ENCODE data around the gene ZNF687. TPM values are rescaled to one million over a fixed set of nuclear protein-coding genes. Genes with fewer than 3 reads are reported as not detected.

ZNF687 gene
- total RNA-seq, 2 experiments from 2014 or later: 20.9 to 31.6 TPM

DNA sequence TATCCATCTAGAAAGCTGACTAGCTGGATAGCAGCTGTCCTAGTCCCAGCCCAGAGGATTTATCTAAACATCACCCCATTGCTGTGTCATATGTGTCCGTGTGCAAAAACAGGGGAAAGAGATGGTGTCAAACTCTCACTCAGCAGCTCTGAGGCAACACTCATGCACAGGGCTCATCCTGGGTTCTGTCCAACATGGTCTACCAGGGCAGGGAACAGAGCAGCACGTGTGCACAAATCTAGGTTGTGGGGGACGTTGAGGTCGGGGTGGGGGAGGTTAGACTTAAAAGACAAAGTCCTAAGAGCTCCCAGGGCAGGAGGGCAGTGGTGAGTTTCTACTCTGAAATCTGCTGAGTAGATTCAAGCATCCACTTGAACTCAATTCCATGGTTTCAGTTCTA lies 28.9 kb downstream of the ZNF687 start:
- H3K9me3 ChIP-seq (ENCODE audit: low read length): no peaks in the 10 kb centered on the region
- H3K4me2 ChIP-seq (ENCODE audit: low read length): no peak overlapping the region
- TF ChIP-seq, protein P1, sequence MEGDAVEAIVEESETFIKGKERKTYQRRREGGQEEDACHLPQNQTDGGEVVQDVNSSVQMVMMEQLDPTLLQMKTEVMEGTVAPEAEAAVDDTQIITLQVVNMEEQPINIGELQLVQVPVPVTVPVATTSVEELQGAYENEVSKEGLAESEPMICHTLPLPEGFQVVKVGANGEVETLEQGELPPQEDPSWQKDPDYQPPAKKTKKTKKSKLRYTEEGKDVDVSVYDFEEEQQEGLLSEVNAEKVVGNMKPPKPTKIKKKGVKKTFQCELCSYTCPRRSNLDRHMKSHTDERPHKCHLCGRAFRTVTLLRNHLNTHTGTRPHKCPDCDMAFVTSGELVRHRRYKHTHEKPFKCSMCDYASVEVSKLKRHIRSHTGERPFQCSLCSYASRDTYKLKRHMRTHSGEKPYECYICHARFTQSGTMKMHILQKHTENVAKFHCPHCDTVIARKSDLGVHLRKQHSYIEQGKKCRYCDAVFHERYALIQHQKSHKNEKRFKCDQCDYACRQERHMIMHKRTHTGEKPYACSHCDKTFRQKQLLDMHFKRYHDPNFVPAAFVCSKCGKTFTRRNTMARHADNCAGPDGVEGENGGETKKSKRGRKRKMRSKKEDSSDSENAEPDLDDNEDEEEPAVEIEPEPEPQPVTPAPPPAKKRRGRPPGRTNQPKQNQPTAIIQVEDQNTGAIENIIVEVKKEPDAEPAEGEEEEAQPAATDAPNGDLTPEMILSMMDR (conservative IDR thresholded peaks at IDR 0.05; ENCODE audit: low read length): no peak
- no peak for TF ChIP-seq EZH2phosphoT487 (IDR thresholded peaks at IDR 0.05; ENCODE audit: borderline replicate concordance, low read depth, low read length)
- intact Hi-C loops (cut with micrococcal nuclease; ENCODE audit: unreplicated experiment): no loop called here
- no peaks in the 10 kb centered on the region for H3K4me1 ChIP-seq (ENCODE audit: insufficient read depth, low read length, poor library complexity, severe bottlenecking)
- ChIA-PET CTCF (ENCODE audit: unreplicated experiment) (interaction anchor here (0.5 to 1.5 kb wide), 2 partner anchors 27 to 49 kb away, joined by 3 to 4 read pairs; no protein-coding TSS in a partner anchor), POLR2A (interaction anchor here (0.6 to 1.6 kb wide), 3 partner anchors 10 to 154 kb away, joined by 3 to 5 read pairs (median 4); partner anchors contain the start of gene TNFAIP8L2)
- H3K36me3 ChIP-seq (ENCODE audit: insufficient read depth, low read length): peaks cover 85% of the 10 kb centered on the region
- H3K4me3 ChIP-seq (ENCODE audit: low read depth, low read length, poor library complexity, severe bottlenecking): no peak overlapping the region
- no peak for DNase-seq (ENCODE audit: low spot score)
- no peaks in the 10 kb centered on the region for H3K9me2 ChIP-seq (ENCODE audit: insufficient read depth, low read length)
- H3K27ac ChIP-seq (ENCODE audit: low read depth, low read length, poor library complexity, severe bottlenecking): no peak overlapping the region
- H3K79me2 ChIP-seq (ENCODE audit: insufficient read depth, low read depth, low read length): no peaks in the 10 kb centered on the region
- no TSS peak for BruUV-seq (replicated peaks)
- no peak overlapping the region for H2AFZ ChIP-seq (ENCODE audit: low read length)
- H4K20me1 ChIP-seq (ENCODE audit: insufficient read depth, low read length): no peaks in the 10 kb centered on the region

DNA sequence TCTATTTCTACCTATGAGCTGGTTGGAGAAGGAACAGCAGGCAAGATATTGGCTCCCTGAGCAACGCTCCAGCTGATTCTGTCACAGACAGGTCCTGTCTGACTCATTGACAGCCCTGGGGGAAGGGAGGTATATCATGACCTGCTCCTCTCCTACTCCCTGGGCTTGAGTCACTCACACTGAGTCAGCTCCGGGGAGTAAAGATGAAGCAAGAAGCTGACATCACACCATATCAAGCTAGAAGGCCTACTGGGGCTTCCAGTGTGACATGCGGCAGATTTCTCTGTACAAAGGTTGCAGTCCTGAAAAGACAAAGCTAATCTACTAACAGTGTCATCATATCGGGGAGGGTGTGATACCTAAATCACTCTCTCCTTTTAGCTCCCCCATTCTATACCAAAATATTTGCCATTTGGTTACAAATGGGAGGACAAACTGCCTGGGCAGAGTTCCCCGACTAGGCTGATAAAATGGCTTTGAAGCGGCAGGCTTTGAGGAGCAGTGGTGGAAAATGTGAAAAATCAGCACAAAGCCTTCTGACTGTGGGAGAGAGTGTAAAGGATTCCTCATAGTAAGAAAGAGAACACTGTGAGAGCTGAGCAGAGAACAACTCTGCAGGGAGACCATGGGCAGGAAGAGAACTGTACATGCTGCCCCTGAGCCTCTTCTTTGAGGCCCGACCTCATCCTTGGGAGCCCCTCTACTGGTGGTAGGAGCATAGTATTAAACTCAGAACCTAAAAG lies 29.7 kb downstream of the ZNF687 start:
- H3K4me1 ChIP-seq (ENCODE audit: insufficient read depth, low read length, poor library complexity, severe bottlenecking): no peaks in the 10 kb centered on the region
- H3K9me3 ChIP-seq (ENCODE audit: low read length): no peaks in the 10 kb centered on the region
- TF ChIP-seq, protein P1 (conservative IDR thresholded peaks at IDR 0.05; ENCODE audit: low read length): no peak
- no peak for TF ChIP-seq EZH2phosphoT487 (IDR thresholded peaks at IDR 0.05; ENCODE audit: borderline replicate concordance, low read depth, low read length)
- H4K20me1 ChIP-seq (ENCODE audit: insufficient read depth, low read length): no peaks in the 10 kb centered on the region
- DNase-seq (ENCODE audit: low spot score): no peak
- no peak overlapping the region for H3K4me3 ChIP-seq (ENCODE audit: low read depth, low read length, poor library complexity, severe bottlenecking)
- H3K79me2 ChIP-seq (ENCODE audit: insufficient read depth, low read depth, low read length): no peaks in the 10 kb centered on the region
- intact Hi-C loops (cut with micrococcal nuclease; ENCODE audit: unreplicated experiment): no loop called here
- BruUV-seq (replicated peaks): no TSS peak
- ChIA-PET POLR2A (interaction anchor here (0.5 to 0.7 kb wide), 2 partner anchors 9 to 17 kb away, joined by 4 to 5 read pairs; no protein-coding TSS in a partner anchor), CTCF (ENCODE audit: unreplicated experiment) (interaction anchor here (0.5 to 1.5 kb wide), 2 partner anchors 28 to 50 kb away, joined by 3 to 4 read pairs; no protein-coding TSS in a partner anchor)
- H3K36me3 ChIP-seq (ENCODE audit: insufficient read depth, low read length): peaks cover 84% of the 10 kb centered on the region
- no peaks in the 10 kb centered on the region for H3K9me2 ChIP-seq (ENCODE audit: insufficient read depth, low read length)
- no peak overlapping the region for H3K4me2 ChIP-seq (ENCODE audit: low read length)
- no peak overlapping the region for H2AFZ ChIP-seq (ENCODE audit: low read length)
- H3K27ac ChIP-seq (ENCODE audit: low read depth, low read length, poor library complexity, severe bottlenecking): no peak overlapping the region

DNA sequence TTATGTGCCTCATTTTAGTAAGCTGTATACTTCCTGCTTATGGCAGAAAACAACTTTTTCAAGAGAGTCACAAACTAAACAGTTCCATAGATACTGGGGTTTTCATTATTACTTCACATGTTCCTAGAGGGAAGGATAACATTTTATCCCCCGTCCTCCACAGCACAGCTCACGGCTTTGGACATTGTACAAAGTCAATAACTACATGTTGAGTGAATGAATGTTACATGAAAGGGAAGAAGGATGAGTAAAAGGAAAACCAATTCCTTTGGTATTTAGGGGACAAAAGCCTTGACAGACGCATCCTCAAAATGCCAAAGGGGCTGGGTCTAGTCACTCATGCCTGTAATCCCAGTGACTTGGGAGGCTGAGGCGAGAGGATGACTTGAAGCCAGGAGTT lies 30.3 kb downstream of the ZNF687 start:
- TF ChIP-seq, protein P1 (conservative IDR thresholded peaks at IDR 0.05; ENCODE audit: low read length): no peak
- TF ChIP-seq EZH2phosphoT487 (IDR thresholded peaks at IDR 0.05; ENCODE audit: borderline replicate concordance, low read depth, low read length): no peak
- Histone ChIP-seq H3K27ac (ENCODE audit: low read depth, low read length, poor library complexity, severe bottlenecking) (no peak overlapping the region), H3K36me3 (ENCODE audit: insufficient read depth, low read length) (peaks cover 81% of the 10 kb centered on the region), H3K4me2 (ENCODE audit: low read length) (no peak overlapping the region), H3K4me1 (ENCODE audit: insufficient read depth, low read length, poor library complexity, severe bottlenecking) (no peaks in the 10 kb centered on the region), H3K79me2 (ENCODE audit: insufficient read depth, low read depth, low read length) (no peaks in the 10 kb centered on the region), H3K4me3 (ENCODE audit: low read depth, low read length, poor library complexity, severe bottlenecking) (no peak overlapping the region), H2AFZ (ENCODE audit: low read length) (no peak overlapping the region), H4K20me1 (ENCODE audit: insufficient read depth, low read length) (no peaks in the 10 kb centered on the region), H3K9me3 (ENCODE audit: low read length) (no peaks in the 10 kb centered on the region), H3K9me2 (ENCODE audit: insufficient read depth, low read length) (no peaks in the 10 kb centered on the region)
- intact Hi-C loops (cut with micrococcal nuclease; ENCODE audit: unreplicated experiment): no loop called here
- no TSS peak for BruUV-seq (replicated peaks)
- ChIA-PET CTCF (ENCODE audit: unreplicated experiment) (no interaction called here), POLR2A (interaction anchor here (0.5 to 1.2 kb wide), 4 partner anchors 10 to 70 kb away, joined by 3 to 4 read pairs (median 3); partner anchors contain the start of gene PI4KB)
- no peak for DNase-seq (ENCODE audit: low spot score)

Measured in OCI-LY7 (cell line).